Immature natural killer cell (primary cell): ENCODE results near the gene MVB12B. TPM values are rescaled to one million over a fixed set of nuclear protein-coding genes. Genes with fewer than 3 reads are reported as not detected.

Source experiments
- DNase-seq, 3 donors: peaks; one replicate each; pipeline ENCODE4 v3.0.0; 2022; ENCODE audit warnings: mixed read lengths in 1 of 3
- H3K27ac Mint-ChIP-seq, 6 donors: one replicate each; pipeline ENCODE4 v1.8.0; 2020; ENCODE audit warnings: mixed read lengths in 6 of 6, mild to moderate bottlenecking in 5 of 6, inconsistent platforms in 4 of 6, moderate library complexity in 3 of 6
- H3K27me3 Mint-ChIP-seq, 3 donors: one replicate each; pipeline ENCODE4 v1.8.0; 2020 to 2021; ENCODE audit warnings: low read depth in 3 of 3, mild to moderate bottlenecking in 3 of 3, mixed read lengths in 3 of 3, moderate library complexity in 3 of 3, inconsistent platforms in 1 of 3
- H3K36me3 Mint-ChIP-seq, 3 donors: one replicate each; pipeline ENCODE4 v1.8.0; 2020; ENCODE audit warnings: mixed read lengths in 3 of 3, inconsistent platforms in 2 of 3, mild to moderate bottlenecking in 2 of 3
- H3K4me1 Mint-ChIP-seq, 2 donors: one replicate each; pipeline ENCODE4 v1.8.0; 2020; ENCODE audit warnings: inconsistent platforms in 2 of 2, mild to moderate bottlenecking in 2 of 2, mixed read lengths in 2 of 2, moderate library complexity in 1 of 2
- H3K4me3 Mint-ChIP-seq, 5 donors: one replicate each; pipeline ENCODE4 v1.8.0; 2020; ENCODE audit warnings: mild to moderate bottlenecking in 5 of 5, mixed read lengths in 5 of 5, inconsistent platforms in 3 of 5, moderate library complexity in 3 of 5
- H3K9me3 Mint-ChIP-seq, 6 donors: one replicate each; pipeline ENCODE4 v1.8.0; 2020; ENCODE audit warnings: mild to moderate bottlenecking in 6 of 6, mixed read lengths in 6 of 6, inconsistent platforms in 4 of 6, moderate library complexity in 3 of 6
- polyA plus RNA-seq, 3 donors: library from polyadenylated mRNA; unstranded; fragments of 300-500 nt; fragmentation: Illumina TruSeq; gene quantifications; one replicate each; pipeline ENCODE4 v1.2.3, GENCODE V29; 2021

MVB12B gene
- polyA plus RNA-seq, 3 donors from 2014 or later: 0.54 to 1.2 TPM; not detected in 1

DNA sequence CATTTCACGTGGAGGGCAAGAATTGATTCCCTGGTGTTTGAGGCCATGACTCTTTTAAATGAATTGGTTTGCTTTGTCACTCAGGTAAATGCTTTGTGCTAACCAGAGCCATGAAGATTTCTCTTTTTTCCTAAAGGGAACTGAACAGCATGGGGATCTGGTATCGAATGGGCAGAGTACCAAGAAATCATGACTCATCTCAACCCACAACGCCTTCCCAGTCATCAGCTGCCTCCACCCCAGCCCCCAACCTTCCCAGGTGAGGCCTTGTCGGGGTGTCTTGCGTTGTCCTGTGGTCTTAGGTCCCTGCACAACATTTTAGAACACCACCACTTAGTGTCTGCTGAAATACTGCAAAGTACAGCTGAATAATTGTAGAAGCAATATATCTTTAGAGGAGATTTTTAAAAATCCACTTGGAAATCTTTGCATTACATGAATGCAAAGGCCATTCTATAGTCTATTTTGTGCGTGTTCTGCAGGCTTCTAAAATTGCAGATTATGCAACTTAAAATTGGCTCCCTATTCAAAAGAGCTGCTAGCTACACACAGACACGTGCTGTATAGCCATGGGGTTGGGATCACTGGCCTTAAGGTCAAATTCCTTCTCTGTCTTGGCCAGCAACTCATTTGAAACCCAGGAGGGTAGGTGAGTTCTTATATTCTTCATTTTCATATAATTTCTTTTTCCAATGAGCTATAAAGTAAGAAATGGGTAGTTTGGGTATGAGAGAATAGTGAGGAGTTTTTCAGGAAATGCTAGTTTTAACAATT lies 69.0 kb downstream of the MVB12B start:
- no peak for DNase-seq

DNA sequence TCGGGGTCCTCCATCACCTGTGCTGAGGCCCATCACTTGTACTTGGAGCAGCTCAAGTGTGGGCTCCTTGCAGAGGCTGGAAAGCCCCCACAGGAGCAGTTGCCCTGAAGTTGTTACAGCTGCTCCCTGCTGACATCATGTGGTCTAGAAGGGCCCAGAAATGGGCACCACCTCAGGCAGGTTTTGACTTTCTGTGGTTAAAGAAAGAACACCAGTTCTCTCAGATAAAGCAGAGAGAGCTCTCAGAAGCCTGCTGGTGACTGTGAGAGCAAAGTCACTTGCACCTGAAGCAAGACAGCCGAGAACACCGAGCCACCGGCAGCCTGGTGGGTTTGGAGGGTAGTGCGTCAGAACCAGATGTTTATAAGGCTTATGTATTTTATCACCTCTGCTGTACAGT lies 70.4 kb downstream of the MVB12B start:
- H3K4me1 Mint-ChIP-seq: peaks cover 17 to 22% of the 10 kb centered on the region in 2 donors
- no peaks in the 10 kb centered on the region for H3K9me3 Mint-ChIP-seq
- peak overlapping the region in 4 of 5 donors; percentile 34 to 57 (median 48) for H3K4me3 Mint-ChIP-seq
- H3K36me3 Mint-ChIP-seq: peaks cover 0 to 5% (median 4%) of the 10 kb centered on the region in 3 donors
- H3K27ac Mint-ChIP-seq: peak overlapping the region in 5 of 6 donors; percentile 8 to 82 (median 63)
- peaks cover 0 to 3% (median 2%) of the 10 kb centered on the region in 3 donors for H3K27me3 Mint-ChIP-seq
- DNase-seq: peak; percentile 55 to 80 (median 65)

More for the DNA sequence above, 69.0 kb downstream of the MVB12B start:
- H3K9me3 Mint-ChIP-seq: no peaks in the 10 kb centered on the region
- H3K27ac Mint-ChIP-seq: peak overlapping the region in 3 of 6 donors; percentile 0 to 82 (median 39)
- peaks cover 0 to 5% (median 4%) of the 10 kb centered on the region in 3 donors for H3K36me3 Mint-ChIP-seq
- peaks cover 0 to 3% (median 2%) of the 10 kb centered on the region in 3 donors for H3K27me3 Mint-ChIP-seq
- peak overlapping the region in 1 of 5 donors; percentile 16 for H3K4me3 Mint-ChIP-seq
- peaks cover 24 to 30% of the 10 kb centered on the region in 2 donors for H3K4me1 Mint-ChIP-seq

DNA sequence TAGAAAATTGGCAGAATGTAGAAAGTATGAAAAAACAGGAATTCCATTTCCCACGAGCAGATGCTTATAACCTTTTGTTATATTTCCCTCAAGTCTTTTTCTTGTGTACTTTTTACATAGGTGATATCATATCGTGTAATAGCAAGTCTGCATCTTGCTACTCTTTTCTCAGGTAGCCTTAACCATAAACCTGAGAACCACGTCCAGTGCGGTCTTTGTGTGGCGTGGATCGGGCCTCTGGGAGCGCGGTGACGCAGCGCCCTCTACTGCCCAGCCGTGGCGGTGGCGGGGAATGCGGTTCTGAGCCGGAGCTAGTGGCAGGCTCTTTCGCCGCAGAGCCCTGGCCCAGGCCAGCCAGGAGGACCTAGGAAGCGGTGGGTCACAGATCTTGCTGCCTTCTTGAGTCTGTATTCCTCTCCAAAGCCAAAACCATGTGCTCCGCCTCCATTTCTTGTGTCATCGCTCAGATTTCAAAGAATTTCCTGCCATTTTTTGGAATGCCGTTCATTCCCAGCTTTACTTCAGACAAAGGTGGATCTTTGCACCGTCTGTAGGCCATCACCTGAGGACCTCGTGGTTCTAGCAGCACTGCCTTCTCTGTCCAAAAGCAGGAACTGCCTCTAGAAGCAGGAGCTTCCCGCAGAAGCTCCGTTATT lies 71.9 kb downstream of the MVB12B start:
- H3K27ac Mint-ChIP-seq: peak overlapping the region in 3 of 6 donors; percentile 11 to 81 (median 56)
- peaks cover 17 to 22% of the 10 kb centered on the region in 2 donors for H3K4me1 Mint-ChIP-seq
- peaks cover 0 to 3% (median 0%) of the 10 kb centered on the region in 3 donors for H3K27me3 Mint-ChIP-seq
- H3K9me3 Mint-ChIP-seq: no peaks in the 10 kb centered on the region
- H3K36me3 Mint-ChIP-seq: no peaks in the 10 kb centered on the region
- H3K4me3 Mint-ChIP-seq: peak overlapping the region in 1 of 5 donors; percentile 45
- peak; percentile 64 to 72 (median 72) for DNase-seq

DNA sequence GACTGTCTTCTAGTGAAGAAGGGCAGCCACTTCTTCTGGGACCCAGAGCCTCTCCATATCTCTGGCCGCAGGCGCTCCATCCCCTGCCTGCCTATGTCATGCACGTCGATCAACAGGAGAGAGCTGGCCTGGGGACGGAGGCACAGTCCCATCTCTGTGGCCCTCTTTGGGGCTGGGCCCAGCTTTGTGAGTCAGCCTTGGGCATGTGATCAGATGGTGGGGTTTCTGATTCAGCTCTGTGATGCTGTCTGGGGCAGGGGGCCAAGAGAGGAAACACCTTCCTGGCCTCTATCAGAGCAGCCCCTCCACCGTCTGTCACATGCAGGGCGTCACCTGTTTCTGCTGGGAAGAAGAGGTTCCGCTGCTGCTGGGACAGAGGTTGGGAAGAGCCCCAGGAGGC lies 72.6 kb downstream of the MVB12B start:
- H3K27me3 Mint-ChIP-seq: peaks cover 0 to 2% (median 0%) of the 10 kb centered on the region in 3 donors
- H3K4me3 Mint-ChIP-seq: no peak overlapping the region
- no peaks in the 10 kb centered on the region for H3K36me3 Mint-ChIP-seq
- H3K4me1 Mint-ChIP-seq: peaks cover 17 to 22% of the 10 kb centered on the region in 2 donors
- H3K9me3 Mint-ChIP-seq: no peaks in the 10 kb centered on the region
- H3K27ac Mint-ChIP-seq: no peak overlapping the region
- DNase-seq: no peak

DNA sequence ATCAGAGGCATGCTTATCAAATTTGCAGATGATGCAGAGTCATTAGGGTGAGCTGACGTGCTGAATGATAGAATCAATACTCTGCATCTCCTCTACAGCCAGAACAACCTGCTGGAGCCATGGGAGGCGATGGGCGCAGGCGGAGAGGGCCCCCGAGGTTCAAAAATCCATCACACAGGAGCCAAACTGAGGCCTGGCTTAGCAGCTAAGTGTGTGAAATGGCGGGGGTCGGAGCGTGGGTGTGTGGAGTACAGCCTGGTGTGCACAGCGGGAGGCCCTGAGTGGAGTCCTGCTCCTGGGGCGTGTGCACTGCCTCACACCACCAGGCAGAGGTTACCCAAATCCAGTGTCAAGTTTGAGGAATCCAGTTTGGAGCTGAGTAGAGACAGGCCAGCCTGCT lies 73.2 kb downstream of the MVB12B start:
- Mint-ChIP-seq H3K27ac (no peak overlapping the region), H3K36me3 (no peaks in the 10 kb centered on the region), H3K27me3 (peaks cover 0 to 2% (median 0%) of the 10 kb centered on the region in 3 donors), H3K4me3 (no peak overlapping the region), H3K9me3 (no peaks in the 10 kb centered on the region), H3K4me1 (peaks cover 17 to 23% of the 10 kb centered on the region in 2 donors)
- no peak for DNase-seq

DNA sequence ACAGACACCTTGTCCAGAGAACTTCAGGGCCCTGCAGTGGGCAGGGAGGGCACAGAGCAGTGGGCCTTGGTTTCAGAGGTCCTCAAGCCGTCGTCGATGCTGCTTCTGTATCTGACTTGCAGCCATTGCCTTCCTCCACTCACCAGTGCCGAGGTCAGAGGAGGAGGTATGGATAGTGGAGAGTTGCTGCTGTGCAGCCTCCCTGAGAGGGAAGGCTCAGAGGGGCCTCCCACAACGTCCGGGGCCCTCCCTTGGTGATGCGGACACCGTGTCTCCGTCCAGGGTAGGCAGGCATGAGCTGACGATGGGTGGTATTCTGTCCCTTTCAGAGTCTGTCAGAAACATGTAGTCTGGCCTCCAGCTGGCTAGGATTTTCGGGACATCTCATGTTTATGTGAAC lies 73.9 kb downstream of the MVB12B start:
- no peaks in the 10 kb centered on the region for H3K9me3 Mint-ChIP-seq
- no peaks in the 10 kb centered on the region for H3K36me3 Mint-ChIP-seq
- H3K4me1 Mint-ChIP-seq: peaks cover 17 to 23% of the 10 kb centered on the region in 2 donors
- H3K27ac Mint-ChIP-seq: no peak overlapping the region
- peaks cover 0 to 3% (median 0%) of the 10 kb centered on the region in 3 donors for H3K27me3 Mint-ChIP-seq
- no peak overlapping the region for H3K4me3 Mint-ChIP-seq
- no peak for DNase-seq

DNA sequence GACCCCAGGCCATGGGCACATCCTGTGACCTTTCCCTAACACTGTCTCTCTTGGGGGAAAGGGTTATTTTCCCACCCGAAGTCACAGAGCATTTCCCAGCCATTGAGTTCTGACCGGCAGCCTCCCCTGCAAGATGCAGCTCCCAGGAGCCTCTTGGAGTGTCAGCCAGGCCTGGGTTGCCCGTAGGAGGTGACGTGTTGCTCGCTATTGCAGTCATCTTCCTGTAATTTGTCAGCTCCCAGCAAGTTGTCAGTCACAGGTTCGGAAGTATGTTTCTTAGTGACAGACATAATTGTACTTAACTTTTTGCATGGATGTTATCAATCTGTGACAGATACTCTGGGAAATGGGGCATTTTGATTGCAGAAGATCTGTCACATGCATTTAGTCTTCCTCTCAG lies 74.5 kb downstream of the MVB12B start:
- no peak overlapping the region for H3K4me3 Mint-ChIP-seq
- H3K4me1 Mint-ChIP-seq: peaks cover 17 to 23% of the 10 kb centered on the region in 2 donors
- no peaks in the 10 kb centered on the region for H3K36me3 Mint-ChIP-seq
- DNase-seq: no peak
- H3K9me3 Mint-ChIP-seq: no peaks in the 10 kb centered on the region
- H3K27ac Mint-ChIP-seq: no peak overlapping the region
- peaks cover 0 to 3% (median 3%) of the 10 kb centered on the region in 3 donors for H3K27me3 Mint-ChIP-seq

DNA sequence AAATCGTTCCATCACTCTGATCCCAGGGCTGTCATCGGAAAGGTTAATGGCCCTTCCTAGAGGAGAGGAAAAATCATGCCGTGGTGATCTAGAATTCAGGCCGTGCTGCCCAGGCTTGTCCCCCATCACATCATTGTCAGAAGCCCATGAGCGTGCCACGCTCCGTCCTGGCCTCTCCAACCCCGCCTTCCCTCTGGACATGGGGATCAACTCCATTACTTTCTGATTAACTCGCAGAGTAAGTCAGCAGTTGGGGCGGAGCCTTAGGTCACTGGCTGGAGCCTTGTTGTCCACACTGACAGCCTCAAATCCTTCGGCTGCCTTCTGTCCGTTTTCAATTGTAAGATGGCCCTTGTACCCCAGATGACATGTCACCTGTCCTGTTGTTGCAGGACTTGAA lies 75.0 kb downstream of the MVB12B start:
- Mint-ChIP-seq H3K27me3 (peaks cover 0 to 3% (median 3%) of the 10 kb centered on the region in 3 donors), H3K36me3 (peaks cover 0 to 3% (median 0%) of the 10 kb centered on the region in 3 donors), H3K9me3 (no peaks in the 10 kb centered on the region), H3K4me1 (peaks cover 17 to 23% of the 10 kb centered on the region in 2 donors), H3K4me3 (no peak overlapping the region), H3K27ac (no peak overlapping the region)
- DNase-seq: no peak

DNA sequence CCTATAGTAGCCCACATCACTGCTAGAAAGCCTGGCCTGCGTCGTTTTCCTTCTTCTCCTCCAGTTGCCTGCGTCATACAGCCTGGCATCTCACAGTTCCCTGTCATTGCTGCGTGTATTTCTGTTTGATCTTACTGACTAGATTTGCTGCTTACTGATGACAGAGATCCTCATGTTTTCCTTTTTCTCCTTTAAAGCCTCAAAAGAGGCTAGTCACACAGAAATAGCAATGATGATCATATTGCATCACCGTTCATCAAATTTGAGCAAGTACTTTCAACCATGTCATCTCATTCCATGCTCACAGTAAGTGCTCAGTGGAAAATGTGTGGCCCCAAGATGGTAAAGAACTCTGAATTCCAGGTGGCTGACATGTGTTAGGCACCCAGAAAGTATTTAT lies 76.8 kb downstream of the MVB12B start:
- DNase-seq: no peak
- Mint-ChIP-seq H3K27ac (no peak overlapping the region), H3K4me1 (peaks cover 2 to 7% of the 10 kb centered on the region in 2 donors), H3K27me3 (peaks cover 1 to 3% (median 3%) of the 10 kb centered on the region in 3 donors), H3K9me3 (no peaks in the 10 kb centered on the region), H3K36me3 (peaks cover 0 to 4% (median 0%) of the 10 kb centered on the region in 3 donors), H3K4me3 (no peak overlapping the region)

DNA sequence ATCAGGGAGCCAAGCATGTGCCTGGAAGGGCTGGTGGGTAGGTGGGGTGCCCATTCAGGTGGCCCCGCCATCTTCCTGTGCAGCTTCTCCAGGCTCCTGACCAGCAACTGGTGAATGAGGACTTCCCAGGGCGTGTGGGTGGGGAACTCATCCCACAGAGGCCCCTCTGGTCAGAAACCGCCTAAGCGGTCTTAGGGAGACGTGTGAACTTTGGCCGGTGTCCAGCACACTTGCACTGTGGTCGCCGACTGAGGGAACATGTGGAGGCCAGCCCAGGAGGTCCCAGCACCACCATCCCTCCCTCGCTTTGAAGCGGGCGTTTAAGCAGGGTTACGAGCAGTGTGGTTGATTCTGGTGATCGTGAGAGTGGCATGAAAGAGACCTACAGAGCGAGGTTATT lies 77.8 kb downstream of the MVB12B start:
- Mint-ChIP-seq H3K27me3 (peaks cover 1 to 3% (median 3%) of the 10 kb centered on the region in 3 donors), H3K4me3 (no peak overlapping the region), H3K27ac (no peak overlapping the region), H3K4me1 (peaks cover 0 to 1% of the 10 kb centered on the region in 2 donors), H3K36me3 (peaks cover 0 to 4% (median 0%) of the 10 kb centered on the region in 3 donors), H3K9me3 (no peaks in the 10 kb centered on the region)
- no peak for DNase-seq

DNA sequence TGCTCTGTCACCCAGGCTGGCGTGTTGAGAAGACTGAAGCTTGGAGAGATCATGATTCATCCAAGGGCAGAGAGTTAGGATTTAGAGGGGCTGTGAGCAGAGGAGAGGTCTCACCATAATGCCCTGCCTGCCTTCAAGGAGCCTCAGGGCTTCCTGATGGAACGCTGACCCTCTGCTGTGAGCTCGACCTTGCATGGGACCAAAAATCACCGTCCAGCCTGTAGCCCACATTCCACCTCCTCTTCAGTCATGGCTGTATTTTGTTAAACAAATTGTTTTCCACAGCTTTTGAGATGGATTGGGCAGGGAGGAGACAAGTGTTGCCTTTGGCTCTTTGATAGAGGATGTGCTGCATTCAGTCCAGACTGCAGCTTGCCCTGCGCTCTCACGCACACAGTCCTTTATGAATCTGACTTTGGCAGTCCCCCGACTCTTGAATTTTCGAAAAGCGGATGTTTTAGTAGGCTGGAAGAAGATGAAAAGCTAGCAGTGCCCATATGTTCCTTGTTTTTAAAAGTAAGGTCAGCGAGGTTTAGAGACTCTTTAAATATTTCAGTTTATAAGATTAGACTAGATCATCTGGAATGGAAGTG lies 79.5 kb downstream of the MVB12B start:
- no peak for DNase-seq
- H3K36me3 Mint-ChIP-seq: peaks cover 0 to 4% (median 0%) of the 10 kb centered on the region in 3 donors
- no peak overlapping the region for H3K27ac Mint-ChIP-seq
- peaks cover 3 to 6% of the 10 kb centered on the region in 2 donors for H3K4me1 Mint-ChIP-seq
- no peaks in the 10 kb centered on the region for H3K9me3 Mint-ChIP-seq
- H3K4me3 Mint-ChIP-seq: no peak overlapping the region
- peaks cover 1 to 3% (median 3%) of the 10 kb centered on the region in 3 donors for H3K27me3 Mint-ChIP-seq

DNA sequence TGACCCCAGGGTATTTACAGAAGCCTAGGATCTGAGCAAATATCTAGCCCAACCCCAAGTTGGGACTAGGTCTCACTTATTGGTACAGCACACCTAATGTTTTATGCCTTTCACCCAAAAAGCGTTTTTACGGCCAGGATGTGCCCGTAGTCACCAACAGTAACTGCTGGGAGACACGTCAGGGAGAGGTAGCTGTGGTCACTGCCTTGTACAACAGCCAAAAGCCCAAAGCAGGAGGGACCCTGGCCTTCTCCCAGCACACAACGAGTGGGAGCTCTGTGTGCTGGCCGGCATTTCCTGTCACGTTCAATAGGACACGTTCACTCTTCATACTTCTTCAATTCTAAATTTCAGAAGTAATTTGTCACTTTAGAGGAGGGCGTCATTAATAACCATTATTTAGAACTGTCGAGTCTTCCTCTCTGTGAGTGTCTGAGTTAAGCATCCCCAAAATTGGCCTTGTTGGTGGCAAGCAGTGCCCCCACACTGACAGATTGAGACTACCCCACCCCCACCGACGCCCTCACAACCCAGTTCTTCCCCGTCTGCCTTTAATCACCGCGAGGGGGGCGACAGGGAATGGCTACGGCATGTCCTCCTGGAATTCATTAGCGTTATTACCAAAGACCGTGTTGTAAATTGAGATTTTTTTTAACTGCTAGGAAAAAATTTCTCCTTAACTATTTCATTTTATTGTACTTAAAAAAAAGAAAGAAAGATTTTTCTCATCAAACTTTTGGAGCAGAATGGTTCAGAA lies 80.7 kb downstream of the MVB12B start:
- Mint-ChIP-seq H3K36me3 (peaks cover 0 to 4% (median 0%) of the 10 kb centered on the region in 3 donors), H3K4me1 (peaks cover 14 to 16% of the 10 kb centered on the region in 2 donors), H3K27me3 (peaks cover 1 to 3% (median 3%) of the 10 kb centered on the region in 3 donors), H3K4me3 (no peak overlapping the region), H3K27ac (no peak overlapping the region), H3K9me3 (no peaks in the 10 kb centered on the region)
- no peak for DNase-seq

DNA sequence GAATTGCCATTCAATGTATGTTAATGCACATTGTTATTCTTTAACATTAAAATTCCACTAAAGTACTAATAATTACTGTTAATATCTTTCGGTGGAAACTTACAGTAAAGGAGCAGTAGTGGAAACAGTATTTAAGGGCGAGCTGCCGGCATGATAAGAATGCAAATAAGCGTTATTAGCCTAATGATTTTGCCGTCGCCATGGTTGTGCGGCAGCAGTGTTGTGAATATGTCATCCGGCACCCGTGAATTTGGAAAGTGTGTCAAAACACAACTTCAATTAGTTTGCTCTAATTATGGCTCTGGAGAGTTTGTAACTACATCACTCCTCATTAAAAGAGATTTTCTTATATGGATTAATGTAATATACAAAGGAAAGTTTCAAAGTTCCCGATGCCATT lies 81.4 kb downstream of the MVB12B start:
- Mint-ChIP-seq H3K36me3 (peaks cover 0 to 4% (median 0%) of the 10 kb centered on the region in 3 donors), H3K4me1 (peaks cover 20 to 21% of the 10 kb centered on the region in 2 donors), H3K27ac (no peak overlapping the region), H3K4me3 (no peak overlapping the region), H3K27me3 (peaks cover 1 to 3% (median 3%) of the 10 kb centered on the region in 3 donors), H3K9me3 (no peaks in the 10 kb centered on the region)
- DNase-seq: no peak
